Omental fat pad (tissue), 4 donors: ENCODE data around the gene KRTAP2-1. TPM values are rescaled to one million over a fixed set of nuclear protein-coding genes. Genes with fewer than 3 reads are reported as not detected.
"Not testable (repeated sequence)": the region's sequence is repeated elsewhere in the genome, so short reads cannot be mapped to it uniquely, and the experiment has no call there.

ENCODE experiments used
- ATAC-seq: fragments of 150-250 bp; one replicate; pipeline ENCODE4 v1.9.1; 2016; ENCODE audit warnings: mild to moderate bottlenecking, moderate library complexity; ENCODE audit not compliant: low FRiP score
- DNase-seq: peaks from one replicate; pipeline ENCODE4 v3.0.0-alpha.2; 2019; ENCODE audit warnings: low spot score
- total RNA-seq, 4 donors: library from RNA; depleted of rRNA; stranded (reverse); fragments of >200 nt; gene quantifications; one replicate each; pipeline ENCODE4 v1.1.0, GENCODE V29; 2016
- TF ChIP-seq, protein P1 (sequence below), 3 donors: fragments of 450-650 bp; IDR thresholded peaks; one replicate each; pipeline ENCODE4 v1.5.1; 2016 to 2017; ENCODE audit warnings: antibody characterized with exemption in 3 of 3, mild to moderate bottlenecking in 3 of 3, moderate library complexity in 2 of 3

Gene KRTAP2-1
- total RNA-seq, 4 donors from 2014 or later: not detected

DNA sequence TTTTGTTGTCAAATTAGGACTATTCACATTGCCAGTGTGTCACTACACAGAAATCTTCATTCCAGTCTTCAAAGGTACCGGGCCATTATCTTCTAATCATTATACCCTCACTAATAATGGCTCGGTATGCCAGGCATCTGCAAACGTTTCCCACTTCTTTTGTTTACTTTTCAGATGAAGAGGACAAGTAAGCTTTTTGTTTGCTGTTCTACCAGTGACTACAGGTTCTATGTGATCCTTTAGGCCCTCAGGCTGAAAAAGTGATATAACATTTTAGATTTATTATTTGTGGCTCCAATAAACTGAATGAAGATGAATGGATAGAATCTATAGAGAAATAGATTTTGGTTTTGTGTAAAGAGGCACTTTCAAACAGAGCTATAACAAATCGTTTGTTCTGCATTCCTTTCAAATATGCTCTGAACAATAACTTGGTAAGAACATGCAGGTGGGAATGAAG is 37.8 kb downstream of the KRTAP2-1 start:
- TF ChIP-seq, protein P1, sequence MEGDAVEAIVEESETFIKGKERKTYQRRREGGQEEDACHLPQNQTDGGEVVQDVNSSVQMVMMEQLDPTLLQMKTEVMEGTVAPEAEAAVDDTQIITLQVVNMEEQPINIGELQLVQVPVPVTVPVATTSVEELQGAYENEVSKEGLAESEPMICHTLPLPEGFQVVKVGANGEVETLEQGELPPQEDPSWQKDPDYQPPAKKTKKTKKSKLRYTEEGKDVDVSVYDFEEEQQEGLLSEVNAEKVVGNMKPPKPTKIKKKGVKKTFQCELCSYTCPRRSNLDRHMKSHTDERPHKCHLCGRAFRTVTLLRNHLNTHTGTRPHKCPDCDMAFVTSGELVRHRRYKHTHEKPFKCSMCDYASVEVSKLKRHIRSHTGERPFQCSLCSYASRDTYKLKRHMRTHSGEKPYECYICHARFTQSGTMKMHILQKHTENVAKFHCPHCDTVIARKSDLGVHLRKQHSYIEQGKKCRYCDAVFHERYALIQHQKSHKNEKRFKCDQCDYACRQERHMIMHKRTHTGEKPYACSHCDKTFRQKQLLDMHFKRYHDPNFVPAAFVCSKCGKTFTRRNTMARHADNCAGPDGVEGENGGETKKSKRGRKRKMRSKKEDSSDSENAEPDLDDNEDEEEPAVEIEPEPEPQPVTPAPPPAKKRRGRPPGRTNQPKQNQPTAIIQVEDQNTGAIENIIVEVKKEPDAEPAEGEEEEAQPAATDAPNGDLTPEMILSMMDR (IDR thresholded peaks at IDR 0.05): no peak
- ATAC-seq (no peak), DNase-seq (no peak)

DNA sequence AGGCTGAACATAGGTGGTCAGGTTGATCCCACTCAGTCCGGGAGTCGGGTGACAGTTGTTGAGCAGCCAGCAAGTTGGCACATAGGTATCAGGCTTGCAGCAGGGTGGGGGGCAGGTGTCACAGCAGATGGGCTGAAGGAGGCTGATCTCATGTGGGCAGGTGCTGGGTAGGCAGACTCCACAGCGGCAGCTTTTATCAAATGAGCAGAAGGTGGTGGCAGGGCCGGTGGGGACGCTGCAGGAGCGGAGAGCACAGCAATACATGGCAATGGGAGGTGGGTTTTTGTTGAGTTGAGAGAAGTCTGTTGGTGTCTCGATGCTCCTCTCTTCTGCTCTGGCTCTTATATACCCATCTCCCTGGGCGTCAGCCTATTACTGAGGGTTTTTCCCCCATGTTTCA is 38.3 kb downstream of the KRTAP2-1 start, which contains the start of gene KRTAP3-1:
Gene KRTAP3-1, minus strand, starts transcription at position 318 of the 400 bp plus-strand sequence. Its CDS starts 54 bp downstream, at position 264.
- no peak for DNase-seq
- TF ChIP-seq, protein P1 (IDR thresholded peaks at IDR 0.05): no peak
- ATAC-seq: no peak

DNA sequence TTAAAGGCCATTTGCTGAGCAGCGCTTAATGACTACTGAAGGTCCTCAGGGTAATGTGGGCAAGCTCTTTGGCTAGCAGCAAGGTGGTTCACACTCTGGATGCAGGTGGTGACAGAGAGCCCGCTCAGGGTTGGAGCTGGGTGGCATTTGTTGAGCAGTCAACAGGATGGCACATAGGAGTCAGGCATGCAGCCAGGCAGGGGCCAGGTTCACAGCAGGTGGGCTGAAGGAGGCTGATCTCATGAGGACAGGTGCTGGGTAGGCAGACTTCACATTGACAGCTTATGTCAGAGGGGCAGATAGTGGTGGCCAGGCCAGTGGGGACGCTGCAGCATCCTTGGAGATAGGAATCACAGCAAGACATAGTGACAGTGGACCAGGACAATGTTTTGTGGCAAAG is 42.7 kb downstream of the KRTAP2-1 start:
- no peak for ATAC-seq
- DNase-seq: no peak
- TF ChIP-seq, protein P1 (IDR thresholded peaks at IDR 0.05): no peak

DNA sequence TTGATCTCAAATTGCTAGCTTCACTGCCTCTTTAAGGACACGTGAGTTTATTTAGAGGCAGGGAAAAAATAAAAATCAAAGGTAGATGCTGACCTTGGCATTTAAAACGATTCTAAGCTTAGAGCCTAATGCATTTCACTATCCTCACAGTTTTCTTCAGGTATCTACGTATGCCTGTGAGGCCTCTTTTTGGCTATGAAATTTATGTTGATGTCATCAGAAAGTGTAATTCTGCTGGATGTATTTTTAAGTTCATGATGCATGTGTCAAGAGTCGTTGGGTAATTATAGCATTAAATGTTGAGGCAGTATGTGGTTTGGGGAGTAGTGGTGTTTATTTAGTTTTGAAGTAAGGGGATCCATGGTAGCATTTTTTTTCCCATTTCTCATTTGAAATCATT is 43.2 kb downstream of the KRTAP2-1 start:
- ATAC-seq (no peak), DNase-seq (no peak)
- TF ChIP-seq, protein P1 (IDR thresholded peaks at IDR 0.05): no peak

DNA sequence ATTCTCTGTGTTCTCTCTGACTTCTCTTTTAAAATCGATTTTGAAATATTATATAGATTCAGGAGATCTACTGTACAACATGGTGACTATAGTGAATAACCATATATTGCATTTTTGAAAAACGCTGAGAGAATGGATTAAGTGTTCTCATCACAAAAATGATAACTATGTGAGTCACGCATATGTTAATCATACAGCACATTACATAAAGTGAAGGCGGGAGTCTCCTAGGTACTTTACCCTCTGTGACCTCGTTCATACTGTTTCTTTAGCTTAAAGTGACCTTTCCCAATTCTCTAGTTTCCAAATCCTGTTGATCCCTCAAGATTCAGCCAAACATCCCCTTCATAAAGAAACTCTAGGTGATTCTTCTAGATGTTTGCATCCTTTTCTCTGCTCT is 44.3 kb downstream of the KRTAP2-1 start:
- no peak for DNase-seq
- TF ChIP-seq, protein P1 (IDR thresholded peaks at IDR 0.05): no peak
- no peak for ATAC-seq

DNA sequence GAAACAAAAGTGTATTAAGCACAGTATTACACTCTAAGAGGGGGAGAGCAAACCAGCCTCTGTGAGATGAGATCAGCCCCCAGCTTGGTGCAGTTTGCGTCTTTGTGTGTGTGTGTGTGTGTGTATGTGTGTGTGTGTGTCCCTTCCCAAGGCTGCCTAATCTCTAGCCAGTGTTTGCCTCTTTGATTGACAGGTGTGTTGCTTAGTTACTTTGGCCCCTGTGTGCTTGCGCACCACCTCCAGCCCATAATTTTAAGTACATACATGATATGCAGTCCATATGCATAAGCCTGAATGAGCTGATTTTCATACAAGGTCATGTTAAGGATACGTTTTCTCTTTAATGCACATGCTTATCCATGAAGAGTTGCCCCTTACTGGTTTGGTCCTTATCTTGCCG is 45.3 kb downstream of the KRTAP2-1 start:
- TF ChIP-seq, protein P1 (IDR thresholded peaks at IDR 0.05): no peak
- ATAC-seq (no peak), DNase-seq (no peak)

DNA sequence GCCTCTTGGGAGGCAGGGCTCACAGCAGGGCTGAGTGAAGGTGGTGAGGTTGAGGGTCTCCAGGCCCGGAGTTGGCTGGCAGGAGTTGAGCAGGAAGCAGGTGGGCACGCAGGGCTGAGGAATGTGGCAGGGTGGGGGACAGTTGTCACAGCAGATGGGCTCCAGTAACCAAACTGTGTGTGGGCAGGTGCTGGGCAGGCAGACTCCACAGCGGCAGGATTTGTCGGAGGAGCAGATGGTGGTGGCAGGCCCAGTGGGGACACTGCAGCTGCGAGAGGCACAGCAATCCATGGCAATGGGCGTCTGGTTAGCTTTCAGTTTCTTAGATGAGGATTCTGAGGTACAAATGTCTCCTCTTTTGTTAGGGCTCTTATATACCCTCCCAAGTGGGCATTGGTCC is 47.6 kb downstream of the KRTAP2-1 start, which contains the start of gene KRTAP3-2:
Gene KRTAP3-2, minus strand, starts transcription at position 344 of the 400 bp plus-strand sequence. Its CDS starts 53 bp downstream, at position 291.
- not testable (repeated sequence) for DNase-seq, ATAC-seq
